ENCODE data around the gene ATP2A1. TPM values are rescaled to one million over a fixed set of nuclear protein-coding genes. Genes with fewer than 3 reads are reported as not detected.
"Not testable (repeated sequence)": the region's sequence is repeated elsewhere in the genome, so short reads cannot be mapped to it uniquely, and the experiment has no call there.

ATP2A1 gene
- total and polyA plus RNA-seq, 12 donors = 0.05 to 1.2 (median 0.88) TPM; not detected in 1

DNA sequence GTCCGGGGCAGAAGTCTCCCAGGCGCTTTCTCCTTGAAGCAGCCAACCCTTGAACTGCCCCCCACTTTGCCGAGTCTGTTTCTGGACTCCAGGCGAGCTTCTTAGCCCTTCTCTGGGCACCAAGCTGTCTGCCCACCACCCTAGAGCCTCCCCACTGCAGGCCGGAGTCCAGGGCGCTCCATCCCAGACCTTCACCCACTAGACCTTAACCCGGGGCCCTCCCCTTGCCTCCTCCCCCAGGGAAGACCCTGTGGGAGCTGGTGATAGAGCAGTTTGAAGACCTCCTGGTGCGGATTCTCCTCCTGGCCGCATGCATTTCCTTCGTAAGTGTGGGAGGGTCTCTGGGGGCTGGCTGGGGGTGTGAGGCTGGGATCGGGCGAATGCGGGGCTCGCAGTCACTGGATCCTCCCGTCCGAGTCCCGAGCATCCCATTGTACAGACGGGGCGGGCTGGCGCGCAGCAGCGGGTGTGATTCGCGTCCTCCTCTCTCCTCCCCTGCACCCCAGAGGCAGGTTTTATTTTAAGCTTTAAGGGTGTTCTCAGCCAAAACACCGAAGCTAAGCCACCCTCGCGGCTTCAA, 1.1 kb downstream of the ATP2A1 start:
- Histone ChIP-seq H3K36me3 (replicated peaks in 1 of 2) (no peaks in the 10 kb centered on the region), H3K4me1 (replicated peaks in 1 of 2) (peaks cover 9 to 11% of the 10 kb centered on the region in 2 donors), H3K27me3 (no peaks in the 10 kb centered on the region), H3K27ac (no peak overlapping the region), H3K4me3 (peak overlapping the region in 3 of 4 donors; percentile 7 to 59 (median 18)), H3K9me3 (replicated peaks in 1 of 3) (no peaks in the 10 kb centered on the region)
- WGBS, 4 donors = 0 to 8% (median 2%) methylated on average over 6 to 27 of the region's 27 CpGs
- DNase-seq = no peak
- intact Hi-C loops (cut with DNase I) = loop anchor here in 1 of 2 donors (5.0 kb wide), 1 partner anchor 58 kb away; no protein-coding TSS in a partner anchor
- TF ChIP-seq, protein P1, sequence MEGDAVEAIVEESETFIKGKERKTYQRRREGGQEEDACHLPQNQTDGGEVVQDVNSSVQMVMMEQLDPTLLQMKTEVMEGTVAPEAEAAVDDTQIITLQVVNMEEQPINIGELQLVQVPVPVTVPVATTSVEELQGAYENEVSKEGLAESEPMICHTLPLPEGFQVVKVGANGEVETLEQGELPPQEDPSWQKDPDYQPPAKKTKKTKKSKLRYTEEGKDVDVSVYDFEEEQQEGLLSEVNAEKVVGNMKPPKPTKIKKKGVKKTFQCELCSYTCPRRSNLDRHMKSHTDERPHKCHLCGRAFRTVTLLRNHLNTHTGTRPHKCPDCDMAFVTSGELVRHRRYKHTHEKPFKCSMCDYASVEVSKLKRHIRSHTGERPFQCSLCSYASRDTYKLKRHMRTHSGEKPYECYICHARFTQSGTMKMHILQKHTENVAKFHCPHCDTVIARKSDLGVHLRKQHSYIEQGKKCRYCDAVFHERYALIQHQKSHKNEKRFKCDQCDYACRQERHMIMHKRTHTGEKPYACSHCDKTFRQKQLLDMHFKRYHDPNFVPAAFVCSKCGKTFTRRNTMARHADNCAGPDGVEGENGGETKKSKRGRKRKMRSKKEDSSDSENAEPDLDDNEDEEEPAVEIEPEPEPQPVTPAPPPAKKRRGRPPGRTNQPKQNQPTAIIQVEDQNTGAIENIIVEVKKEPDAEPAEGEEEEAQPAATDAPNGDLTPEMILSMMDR (IDR thresholded peaks at IDR 0.05) = no peak
- no peak for TF ChIP-seq POLR2A (IDR thresholded peaks at IDR 0.05)

DNA sequence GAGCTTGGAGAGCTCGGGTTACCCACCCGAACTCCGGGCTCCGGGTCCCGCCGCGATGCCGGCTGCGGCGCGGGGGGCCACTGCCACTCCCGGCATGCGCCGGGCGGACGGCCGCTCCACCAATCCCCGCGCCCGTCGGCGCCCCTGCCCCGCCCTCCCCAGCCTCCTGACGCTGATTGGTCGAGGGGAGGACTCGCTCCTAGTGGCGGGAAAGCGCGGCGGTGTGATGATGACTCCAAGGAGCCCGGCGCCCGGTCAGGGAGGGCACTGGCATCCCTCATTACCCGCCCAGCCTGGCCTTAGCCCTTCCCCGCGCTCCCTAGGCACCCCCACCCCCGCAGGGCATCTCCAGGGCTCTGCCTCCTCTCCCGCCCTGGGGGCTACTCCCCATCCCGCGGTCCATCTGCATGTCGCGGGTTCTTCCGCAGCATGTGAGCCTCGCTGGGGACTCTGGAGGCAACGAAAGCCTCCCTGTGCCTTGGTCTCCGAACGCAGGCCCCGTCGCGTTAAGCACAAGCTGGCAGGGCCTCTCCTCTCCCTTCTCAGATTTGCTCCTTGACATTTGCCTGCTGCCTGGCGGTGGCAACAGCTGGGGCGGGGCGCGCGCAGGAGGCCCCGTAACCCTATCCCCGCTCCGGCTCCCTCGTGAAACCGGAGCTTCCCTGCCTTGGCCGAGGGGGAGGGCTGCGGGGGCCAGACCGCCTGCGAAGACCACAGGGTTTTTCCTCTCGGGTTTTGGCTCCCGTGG, 1.7 kb downstream of the ATP2A1 start:
- H3K27ac ChIP-seq = no peak overlapping the region
- no peaks in the 10 kb centered on the region for H3K27me3 ChIP-seq
- no peaks in the 10 kb centered on the region for H3K9me3 ChIP-seq (replicated peaks in 1 of 3)
- H3K36me3 ChIP-seq (replicated peaks in 1 of 2) = no peaks in the 10 kb centered on the region
- peak; percentile 86 to 93 (median 90) for DNase-seq
- H3K4me3 ChIP-seq = peak overlapping the region in 3 of 4 donors; percentile 7 to 59 (median 18)
- TF ChIP-seq, protein P1 (IDR thresholded peaks at IDR 0.05) = peak in 4 of 6 experiments; percentile 23 to 39 (median 34)
- no peak for TF ChIP-seq POLR2A (IDR thresholded peaks at IDR 0.05)
- peaks cover 9 to 11% of the 10 kb centered on the region in 2 donors for H3K4me1 ChIP-seq (replicated peaks in 1 of 2)
- WGBS, 4 donors = 0 to 1% (median 1%) methylated on average over 10 to 66 of the region's 66 CpGs
- intact Hi-C loops (cut with DNase I) = loop anchor here in 1 of 2 donors (5.0 kb wide), 1 partner anchor 57 kb away; no protein-coding TSS in a partner anchor

DNA sequence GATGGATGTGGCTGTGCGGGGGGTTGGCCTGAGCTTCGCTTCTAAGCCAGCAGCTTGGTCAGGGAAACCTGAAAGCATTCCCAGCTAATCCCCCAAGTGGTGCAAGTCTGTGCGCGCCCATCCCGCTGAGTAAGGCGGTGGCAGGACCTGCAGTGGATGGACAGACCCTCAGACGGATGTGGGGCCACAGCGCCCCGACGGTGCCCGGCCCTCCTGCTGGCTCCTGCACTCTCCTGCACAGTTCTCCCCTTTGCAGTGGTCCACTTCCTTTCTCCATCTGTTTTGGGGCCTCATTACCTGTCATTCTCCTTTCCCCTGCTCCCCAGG, 2.3 kb downstream of the ATP2A1 start:
- H3K4me1 ChIP-seq (replicated peaks in 1 of 2) = peaks cover 9 to 11% of the 10 kb centered on the region in 2 donors
- 15 to 26% (median 20%) methylated on average over 6 to 11 of the region's 11 CpGs for whole genome bisulfite sequencing, 4 donors
- no peaks in the 10 kb centered on the region for H3K9me3 ChIP-seq (replicated peaks in 1 of 3)
- H3K36me3 ChIP-seq (replicated peaks in 1 of 2) = no peaks in the 10 kb centered on the region
- H3K4me3 ChIP-seq = no peak overlapping the region
- TF ChIP-seq POLR2A (IDR thresholded peaks at IDR 0.05) = no peak
- TF ChIP-seq, protein P1 (IDR thresholded peaks at IDR 0.05) = no peak
- no peak for DNase-seq
- intact Hi-C loops (cut with DNase I) = no loop called here
- no peaks in the 10 kb centered on the region for H3K27me3 ChIP-seq
- H3K27ac ChIP-seq = no peak overlapping the region

DNA sequence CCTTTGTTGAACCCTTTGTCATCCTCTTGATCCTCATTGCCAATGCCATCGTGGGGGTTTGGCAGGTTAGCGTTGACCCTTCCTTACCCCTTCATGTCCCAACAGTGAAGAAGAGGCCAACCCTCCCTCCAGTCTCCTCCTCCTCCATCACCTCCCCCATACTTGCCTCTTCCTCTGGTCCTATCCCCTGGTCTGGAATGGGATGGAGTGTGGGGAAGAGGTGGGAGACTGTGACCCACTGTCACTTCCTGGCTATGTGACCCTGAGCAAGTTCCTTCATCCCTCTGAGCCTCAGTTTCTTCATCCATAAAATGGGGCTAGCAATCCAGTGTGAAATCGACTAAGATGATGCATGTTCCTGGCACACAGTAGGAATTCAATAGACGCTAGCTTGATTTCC, 2.7 kb downstream of the ATP2A1 start:
- Histone ChIP-seq H3K27me3 (no peaks in the 10 kb centered on the region), H3K4me1 (replicated peaks in 1 of 2) (peaks cover 9 to 11% of the 10 kb centered on the region in 2 donors), H3K27ac (no peak overlapping the region), H3K36me3 (replicated peaks in 1 of 2) (no peaks in the 10 kb centered on the region), H3K4me3 (no peak overlapping the region), H3K9me3 (replicated peaks in 1 of 3) (no peaks in the 10 kb centered on the region)
- WGBS, 4 donors = 71 to 77% (median 74%) methylated on average over 4 of the region's 4 CpGs
- no peak for DNase-seq
- TF ChIP-seq, protein P1 (IDR thresholded peaks at IDR 0.05) = no peak
- no peak for TF ChIP-seq POLR2A (IDR thresholded peaks at IDR 0.05)
- intact Hi-C loops (cut with DNase I) = no loop called here

DNA sequence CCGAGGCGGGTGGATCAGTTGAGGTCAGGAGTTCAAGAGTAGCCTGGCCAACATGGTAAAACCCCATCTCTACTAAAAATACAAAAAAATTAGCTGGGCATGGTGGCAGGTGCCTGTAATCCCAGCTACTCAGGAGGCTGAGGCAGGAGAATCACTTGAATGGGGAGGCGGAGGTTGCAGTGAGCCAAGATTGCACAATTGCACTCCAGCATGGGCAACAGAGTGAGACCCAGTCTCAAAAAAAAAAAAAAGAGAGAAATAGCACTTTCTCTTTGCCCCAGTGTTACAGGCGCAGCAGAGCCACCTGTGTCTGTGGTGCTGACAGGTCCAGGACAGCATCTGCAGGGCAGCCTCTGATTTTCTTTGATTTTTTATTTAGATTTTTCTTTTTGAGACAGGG, 3.3 kb downstream of the ATP2A1 start:
- H3K27me3 ChIP-seq; intact Hi-C loops (cut with DNase I); H3K27ac ChIP-seq; DNase-seq; H3K9me3 ChIP-seq (replicated peaks in 1 of 3); H3K36me3 ChIP-seq (replicated peaks in 1 of 2); H3K4me3 ChIP-seq: not testable (repeated sequence)
- peaks cover 9 to 11% of the 10 kb centered on the region in 2 donors for H3K4me1 ChIP-seq (replicated peaks in 1 of 2)
- WGBS, 4 donors = 76 to 85% (median 82%) methylated on average over 4 of the region's 4 CpGs

Data from adrenal gland (tissue), 12 donors.